T-helper 1 cell treated with Interleukin-12 subunit alpha and Interleukin-12 subunit beta and Interleukin-4 antibody, amounts not matched to agents 30 ng/mL and 1 ng/mL, for 36 hours (primary cell): ENCODE results near the gene MCRIP2. TPM values are rescaled to one million over a fixed set of nuclear protein-coding genes. Genes with fewer than 3 reads are reported as not detected.

Experiments
- intact Hi-C: fragments of 100-400 bp; cut with micrococcal nuclease; formaldehyde crosslinking; loops from one replicate; pipeline ENCODE4 v1.15.1; 2024
- total RNA-seq: library from RNA; stranded (reverse); gene quantifications from 2 replicates; pipeline ENCODE4 v1.2.3, GENCODE V29; 2022

MCRIP2 gene
- total RNA-seq, 1 donor from 2014 or later = 27.5 TPM

- intact Hi-C loops = loop anchor here (1.0 to 10.0 kb wide), 6 partner anchors 11 to 283 kb away; partner anchors contain the start of genes CAPN15, JMJD8, PGAP6 and WDR90
These were observed 26.3 kb downstream of the MCRIP2 start, which contains the start of gene RHOT2 for GRCh38 chr16:667780-668518. RHOT2 (plus strand) TSS chr16:668132; CDS start chr16:668200, 68 bp downstream.

GRCh38 chr16:668519-669171 is 27.0 kb downstream of the MCRIP2 start:
- intact Hi-C loops = loop anchor here (1.0 to 10.0 kb wide), 6 partner anchors 11 to 284 kb away; partner anchors contain the start of genes CAPN15, JMJD8, PGAP6 and WDR90

GRCh38 chr16:669666-670065 is 28.0 kb downstream of the MCRIP2 start:
- intact Hi-C loops = loop anchor here (5.0 to 10.0 kb wide), 2 partner anchors 142 to 285 kb away; partner anchors contain the start of genes CAPN15 and PGAP6

- intact Hi-C loops = no loop called here
These were observed 29.1 kb downstream of the MCRIP2 start for GRCh38 chr16:670485-671352.

GRCh38 chr16:671353-672131 is 29.9 kb downstream of the MCRIP2 start:
- intact Hi-C loops = no loop called here

GRCh38 chr16:672371-672770 is 30.7 kb downstream of the MCRIP2 start:
- intact Hi-C loops = no loop called here

GRCh38 chr16:672851-673250 is 31.2 kb downstream of the MCRIP2 start:
- intact Hi-C loops = no loop called here

- intact Hi-C loops = no loop called here
These were observed 31.9 kb downstream of the MCRIP2 start for GRCh38 chr16:673399-673991.

- intact Hi-C loops = no loop called here
These were observed 32.7 kb downstream of the MCRIP2 start for GRCh38 chr16:674214-674881.

GRCh38 chr16:674968-675883 is 33.6 kb downstream of the MCRIP2 start, which contains the start of gene RHBDL1:
RHBDL1 (plus strand) TSS chr16:675671; CDS start chr16:675791, 120 bp downstream.
- intact Hi-C loops = no loop called here

GRCh38 chr16:675884-676564 is 34.4 kb downstream of the MCRIP2 start:
- intact Hi-C loops = no loop called here

GRCh38 chr16:676565-676902 is 34.9 kb downstream of the MCRIP2 start:
- intact Hi-C loops = no loop called here

- intact Hi-C loops = no loop called here
These were observed 35.3 kb downstream of the MCRIP2 start for GRCh38 chr16:676913-677312.

- intact Hi-C loops = no loop called here
These were observed 35.9 kb downstream of the MCRIP2 start for GRCh38 chr16:677316-678190.

- intact Hi-C loops = no loop called here
These were observed 36.7 kb downstream of the MCRIP2 start for GRCh38 chr16:678209-678857.
